Right cardiac atrium (tissue), 5 donors: ENCODE measurements around the gene CASK. TPM values are rescaled to one million over a fixed set of nuclear protein-coding genes. Genes with fewer than 3 reads are reported as not detected.
A peak's percentile ranks its signal among the peaks of the same experiment; 100 is the strongest.

ENCODE experiments used
- ATAC-seq, 2 donors: fragments of 200-7000 bp; cut with Tn5 transposase; one replicate each; pipeline versions ENCODE4 v1.8.0 to v1.9.1; 2020; ENCODE audit warnings: moderate library complexity in 2 of 2, mild to moderate bottlenecking in 1 of 2
- DNase-seq, 3 donors: peaks; one replicate each; pipeline ENCODE4 v3.0.0-alpha.2; 2020
- H3K27ac ChIP-seq: one replicate; pipeline ENCODE4 v1.5.1; 2013; ENCODE audit warnings: mild to moderate bottlenecking, low read length, control low read depth, moderate library complexity
- H3K27me3 ChIP-seq: one replicate; pipeline ENCODE4 v1.6.1; 2013; ENCODE audit not compliant: control insufficient read depth, insufficient read depth
- H3K4me1 ChIP-seq: one replicate; pipeline ENCODE4 v1.6.1; 2013; ENCODE audit warnings: low read length; ENCODE audit not compliant: control insufficient read depth, insufficient read depth
- H3K4me3 ChIP-seq: one replicate; pipeline ENCODE4 v1.5.1; 2013; ENCODE audit warnings: low read length, control low read depth
- H3K9me3 ChIP-seq: one replicate; pipeline ENCODE4 v1.6.1; 2013; ENCODE audit warnings: low read length; ENCODE audit not compliant: control insufficient read depth
- WGBS: extraction: QIAGEN DNeasy Blood & Tissue Kit; methylation state at CpG from one replicate; pipeline ENCODE4 v1.1.7; 2013; 5-methylcytosine and 5-hydroxymethylcytosine counted together
- intact Hi-C, 4 donors: fragments of 100-400 bp; cut with DNase I; formaldehyde crosslinking; loops; one replicate each; pipeline versions ENCODE4 v1.11.0 to v1.14.0; 2022 to 2023
- polyA plus RNA-seq: library from polyadenylated mRNA; stranded (reverse); fragments of 200-250 nt; gene quantifications from one replicate; pipeline ENCODE4 v1.2.3, GENCODE V29; 2013
- total RNA-seq, 4 donors: library from RNA; stranded (reverse); fragmentation: NEBNext Ultra II Directional; extraction: Animal tissue kit (Norgen Biotek cat#: 25700); gene quantifications; one replicate each; pipeline ENCODE4 v1.2.1, GENCODE V29; 2021
- donor health status: healthy with polysubstance abuse.
- donor health status: DM: no; HTN: yes; CAD: no.
- donor health status: DM: no; HTN: no; CAD: no.
- donor health status: DM: no; HTN: yes; CAD: no; lungs with severe emphysema.
- donor health status: DM: yes; HTN: yes; CAD: no.

CASK gene
- total and polyA plus RNA-seq, 5 donors: 3.3 to 17.5 (median 16.8) TPM

- Histone ChIP-seq H3K27me3 (no peaks in the 10 kb centered on the region), H3K27ac (no peak overlapping the region), H3K4me3 (no peak overlapping the region), H3K9me3 (no peaks in the 10 kb centered on the region), H3K4me1 (peaks cover 2% of the 10 kb centered on the region)
- DNase-seq (no peak), ATAC-seq (peak in 1 of 2 donors; percentile 23)
- intact Hi-C loops: no loop called here
- 32% methylated on average over 7 of the region's 7 CpGs for WGBS
Measured at GRCh38 chrX:41559235-41560052, 363.9 kb downstream of the CASK start.

- intact Hi-C loops: no loop called here
- peaks cover 2% of the 10 kb centered on the region for H3K4me1 ChIP-seq
- H3K27ac ChIP-seq: no peak overlapping the region
- no peak for DNase-seq
- no peak for ATAC-seq
- WGBS: 7% methylated on average over 2 of the region's 2 CpGs
- H3K27me3 ChIP-seq: no peaks in the 10 kb centered on the region
- no peaks in the 10 kb centered on the region for H3K9me3 ChIP-seq
- H3K4me3 ChIP-seq: no peak overlapping the region
Measured at GRCh38 chrX:41558531-41558930, 364.8 kb downstream of the CASK start.

- Histone ChIP-seq H3K9me3 (no peaks in the 10 kb centered on the region), H3K27me3 (no peaks in the 10 kb centered on the region), H3K27ac (no peak overlapping the region), H3K4me3 (no peak overlapping the region), H3K4me1 (peaks cover 2% of the 10 kb centered on the region)
- WGBS: 83% methylated on average over 2 of the region's 2 CpGs
- no peak for DNase-seq
- intact Hi-C loops: no loop called here
- no peak for ATAC-seq
Measured at GRCh38 chrX:41556958-41557357, 366.4 kb downstream of the CASK start.

GRCh38 chrX:41553688-41554087 lies 369.7 kb downstream of the CASK start:
- no peak overlapping the region for H3K4me3 ChIP-seq
- H3K4me1 ChIP-seq: no peaks in the 10 kb centered on the region
- intact Hi-C loops: no loop called here
- no peaks in the 10 kb centered on the region for H3K27me3 ChIP-seq
- ATAC-seq (no peak), DNase-seq (no peak)
- 74% methylated on average over 6 of the region's 6 CpGs for WGBS
- H3K9me3 ChIP-seq: no peaks in the 10 kb centered on the region
- no peak overlapping the region for H3K27ac ChIP-seq

- Histone ChIP-seq H3K27ac (no peak overlapping the region), H3K9me3 (no peaks in the 10 kb centered on the region), H3K4me1 (no peaks in the 10 kb centered on the region), H3K27me3 (no peaks in the 10 kb centered on the region), H3K4me3 (no peak overlapping the region)
- DNase-seq (no peak), ATAC-seq (no peak)
- 95% methylated on average over 4 of the region's 4 CpGs for WGBS
- intact Hi-C loops: no loop called here
Measured at GRCh38 chrX:41548411-41548810, 374.9 kb downstream of the CASK start.

GRCh38 chrX:41543668-41544067 lies 379.7 kb downstream of the CASK start:
- WGBS: 98% methylated on average over 4 of the region's 4 CpGs
- no peaks in the 10 kb centered on the region for H3K4me1 ChIP-seq
- H3K4me3 ChIP-seq: no peak overlapping the region
- no peak overlapping the region for H3K27ac ChIP-seq
- intact Hi-C loops: no loop called here
- H3K9me3 ChIP-seq: no peaks in the 10 kb centered on the region
- DNase-seq: no peak
- no peaks in the 10 kb centered on the region for H3K27me3 ChIP-seq
- ATAC-seq: no peak

GRCh38 chrX:41543025-41543424 lies 380.3 kb downstream of the CASK start:
- intact Hi-C loops: no loop called here
- Histone ChIP-seq H3K27me3 (no peaks in the 10 kb centered on the region), H3K9me3 (no peaks in the 10 kb centered on the region), H3K27ac (no peak overlapping the region), H3K4me3 (no peak overlapping the region), H3K4me1 (no peaks in the 10 kb centered on the region)
- DNase-seq (no peak), ATAC-seq (no peak)
- 93% methylated on average over 1 of the region's 1 CpG for WGBS

GRCh38 chrX:41542536-41542935 lies 380.8 kb downstream of the CASK start:
- H3K27me3 ChIP-seq: no peaks in the 10 kb centered on the region
- no peak overlapping the region for H3K27ac ChIP-seq
- H3K4me1 ChIP-seq: no peaks in the 10 kb centered on the region
- no peak for ATAC-seq
- H3K9me3 ChIP-seq: no peaks in the 10 kb centered on the region
- WGBS: 81% methylated on average over 1 of the region's 1 CpG
- intact Hi-C loops: no loop called here
- H3K4me3 ChIP-seq: no peak overlapping the region
- no peak for DNase-seq

- ATAC-seq: no peak
- Histone ChIP-seq H3K9me3 (no peaks in the 10 kb centered on the region), H3K27me3 (no peaks in the 10 kb centered on the region)
Measured at GRCh38 chrX:41542135-41542534, 381.2 kb downstream of the CASK start.

GRCh38 chrX:41541386-41541785 lies 382.0 kb downstream of the CASK start:
- Histone ChIP-seq H3K27ac (no peak overlapping the region), H3K27me3 (no peaks in the 10 kb centered on the region), H3K9me3 (no peaks in the 10 kb centered on the region), H3K4me1 (no peaks in the 10 kb centered on the region), H3K4me3 (no peak overlapping the region)
- 91% methylated on average over 2 of the region's 2 CpGs for WGBS
- DNase-seq (no peak), ATAC-seq (no peak)
- intact Hi-C loops: no loop called here

More at GRCh38 chrX:41542135-41542534, 381.2 kb downstream of the CASK start:
- intact Hi-C loops: no loop called here
- WGBS: 81% methylated on average over 4 of the region's 4 CpGs
- H3K4me3 ChIP-seq: no peak overlapping the region
- DNase-seq: no peak
- no peaks in the 10 kb centered on the region for H3K4me1 ChIP-seq
- no peak overlapping the region for H3K27ac ChIP-seq

- DNase-seq: no peak
- no peak for ATAC-seq
- Histone ChIP-seq H3K4me3 (no peak overlapping the region), H3K4me1 (no peaks in the 10 kb centered on the region), H3K27me3 (no peaks in the 10 kb centered on the region), H3K9me3 (no peaks in the 10 kb centered on the region), H3K27ac (no peak overlapping the region)
- intact Hi-C loops: no loop called here
- WGBS: 94% methylated on average over 4 of the region's 4 CpGs
Measured at GRCh38 chrX:41538707-41539106, 384.6 kb downstream of the CASK start.

GRCh38 chrX:41530085-41530484 lies 393.3 kb downstream of the CASK start:
- no peaks in the 10 kb centered on the region for H3K9me3 ChIP-seq
- DNase-seq (no peak), ATAC-seq (no peak)
- no peak overlapping the region for H3K27ac ChIP-seq
- peaks cover 1% of the 10 kb centered on the region for H3K4me1 ChIP-seq
- H3K27me3 ChIP-seq: no peaks in the 10 kb centered on the region
- no peak overlapping the region for H3K4me3 ChIP-seq
- intact Hi-C loops: no loop called here
